HEK293T (cell line): ENCODE data around the gene CDK5RAP3.

Experiments used
- CTCF ChIA-PET: fragments of 350-600 bp; formaldehyde crosslinking; extraction: SDS; loops from one replicate; lab custom pipeline; 2021; ENCODE audit warnings: antibody characterized with exemption, inconsistent platforms; lab: Yijun Ruan, JAX
- POLR2A ChIA-PET: fragments of 350-600 bp; formaldehyde crosslinking; extraction: SDS; loops from one replicate; lab custom pipeline; 2020; ENCODE audit warnings: antibody characterized with exemption, inconsistent platforms; lab: Yijun Ruan, JAX
- DNase-seq: peaks from one replicate; pipeline ENCODE4 v3.0.0; 2012; ENCODE audit warnings: mixed read lengths; ENCODE audit errors: extremely low spot score
- ARNT ChIP-seq: fragments of 450-650 bp; IDR thresholded peaks from 2 replicates; pipeline ENCODE4 v1.6.1; 2017; ENCODE audit warnings: mild to moderate bottlenecking
- BHLHE40 ChIP-seq: fragments of 450-650 bp; IDR thresholded peaks from 2 replicates; pipeline ENCODE4 v1.6.1; 2016; ENCODE audit warnings: mild to moderate bottlenecking, moderate library complexity, borderline replicate concordance
- CTBP1 ChIP-seq: fragments of 450-650 bp; IDR thresholded peaks from 2 replicates; pipeline ENCODE4 v1.6.1; 2016; ENCODE audit warnings: borderline replicate concordance
- ELF4 ChIP-seq: fragments of 450-650 bp; IDR thresholded peaks from 2 replicates; pipeline ENCODE4 v1.6.1; 2017; ENCODE audit warnings: antibody characterized with exemption
- FOXA1 ChIP-seq: fragments of 450-650 bp; IDR thresholded peaks from 2 replicates; pipeline ENCODE4 v1.6.1; 2016; ENCODE audit warnings: mild to moderate bottlenecking
- FOXK2 ChIP-seq: fragments of 450-650 bp; IDR thresholded peaks from 2 replicates; pipeline ENCODE4 v1.6.1; 2016; ENCODE audit warnings: mild to moderate bottlenecking
- FOXM1 ChIP-seq: fragments of 450-650 bp; IDR thresholded peaks from 2 replicates; pipeline ENCODE4 v1.6.1; 2017; ENCODE audit warnings: mild to moderate bottlenecking, borderline replicate concordance
- HDGF ChIP-seq: fragments of 450-650 bp; IDR thresholded peaks from 2 replicates; pipeline ENCODE4 v1.6.1; 2017; ENCODE audit warnings: antibody characterized with exemption, borderline replicate concordance
- L3MBTL2 ChIP-seq: fragments of 450-650 bp; conservative IDR thresholded peaks from 2 replicates; pipeline ENCODE4 v1.6.1; 2016; ENCODE audit warnings: mild to moderate bottlenecking
- LEF1 ChIP-seq: fragments of 450-650 bp; IDR thresholded peaks from 2 replicates; pipeline ENCODE4 v1.6.1; 2017; ENCODE audit warnings: mild to moderate bottlenecking, borderline replicate concordance
- NFRKB ChIP-seq: fragments of 450-650 bp; IDR thresholded peaks from 2 replicates; pipeline ENCODE4 v1.6.1; 2016; ENCODE audit warnings: mild to moderate bottlenecking, moderate library complexity
- SP1 ChIP-seq: fragments of 450-650 bp; IDR thresholded peaks from 2 replicates; pipeline ENCODE4 v1.6.1; 2017
- SUZ12 ChIP-seq: fragments of 450-650 bp; IDR thresholded peaks from 2 replicates; pipeline ENCODE4 v1.6.1; 2016; ENCODE audit warnings: mild to moderate bottlenecking
- TARDBP ChIP-seq: fragments of 450-650 bp; IDR thresholded peaks from 2 replicates; pipeline ENCODE4 v1.6.1; 2016
- ZNF384 ChIP-seq: fragments of 450-650 bp; IDR thresholded peaks from 2 replicates; pipeline ENCODE4 v1.6.1; 2016
- TF ChIP-seq, protein P1 (sequence below): fragments of 450-650 bp; IDR thresholded peaks from 2 replicates; pipeline ENCODE4 v1.6.1; 2016

CDK5RAP3 gene

DNA sequence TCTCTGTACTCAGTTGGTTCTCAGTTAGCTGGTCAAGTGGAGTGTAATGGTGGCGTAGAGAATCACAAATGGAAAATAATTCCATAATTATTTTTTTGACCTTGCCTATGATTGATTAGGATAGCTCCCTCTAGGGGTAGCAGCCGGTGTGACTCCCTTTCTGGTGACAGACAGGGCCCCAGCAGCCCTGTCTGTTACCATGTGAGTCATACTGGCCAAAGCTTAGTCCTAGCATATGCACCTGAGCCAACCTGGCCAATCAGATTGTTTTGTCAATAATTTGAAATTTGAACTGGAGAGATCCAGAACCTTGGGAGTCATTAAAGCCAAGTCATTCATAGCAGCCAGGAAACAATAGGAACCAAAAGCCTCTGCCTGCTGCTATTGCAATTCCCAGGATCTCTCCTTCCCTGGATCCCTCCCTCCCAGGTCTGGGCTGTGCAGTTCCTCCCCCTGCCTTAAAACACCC, 23.9 kb upstream of the CDK5RAP3 start:
- peak; percentile 84 for DNase-seq
- TF ChIP-seq, protein P1, sequence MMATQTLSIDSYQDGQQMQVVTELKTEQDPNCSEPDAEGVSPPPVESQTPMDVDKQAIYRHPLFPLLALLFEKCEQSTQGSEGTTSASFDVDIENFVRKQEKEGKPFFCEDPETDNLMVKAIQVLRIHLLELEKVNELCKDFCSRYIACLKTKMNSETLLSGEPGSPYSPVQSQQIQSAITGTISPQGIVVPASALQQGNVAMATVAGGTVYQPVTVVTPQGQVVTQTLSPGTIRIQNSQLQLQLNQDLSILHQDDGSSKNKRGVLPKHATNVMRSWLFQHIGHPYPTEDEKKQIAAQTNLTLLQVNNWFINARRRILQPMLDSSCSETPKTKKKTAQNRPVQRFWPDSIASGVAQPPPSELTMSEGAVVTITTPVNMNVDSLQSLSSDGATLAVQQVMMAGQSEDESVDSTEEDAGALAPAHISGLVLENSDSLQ = peak; percentile 95
- TF ChIP-seq FOXM1 = no peak
- ChIA-PET CTCF (interaction anchor here (0.6 to 1.6 kb wide), 18 partner anchors 10 to 247 kb away, joined by 3 to 16 read pairs (median 4); partner anchors contain the start of genes CDK5RAP3, LRRC46, MRPL10 and OSBPL7), POLR2A (interaction anchor here (0.8 to 1.4 kb wide), 3 partner anchors 10 to 51 kb away, joined by 4 to 7 read pairs (median 4); partner anchors contain the start of genes CDK5RAP3 and SP2)

DNA sequence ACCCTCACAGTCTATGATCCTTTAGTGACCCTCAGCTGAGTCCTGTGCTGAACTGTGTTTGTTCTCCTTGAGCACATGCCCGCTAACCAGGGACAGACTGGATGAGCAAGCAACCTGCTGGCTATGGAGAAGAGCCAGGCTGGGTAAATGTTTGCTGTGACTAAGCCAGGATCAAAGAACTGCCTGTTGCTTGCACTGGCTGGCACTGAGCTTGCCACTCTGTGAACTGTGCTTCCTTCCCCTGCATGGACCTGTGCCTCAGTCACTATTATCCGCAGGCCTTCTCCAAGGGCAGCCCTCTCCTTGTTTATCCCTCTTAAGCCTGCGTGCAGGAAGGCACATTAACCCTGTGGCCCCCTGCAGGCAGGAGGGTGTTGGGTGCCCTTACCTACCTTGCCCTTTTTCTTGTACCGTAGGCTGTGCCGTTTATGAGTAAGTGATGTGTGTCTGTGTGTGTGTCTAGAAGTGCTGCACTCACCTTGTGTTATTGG, 22.2 kb upstream of the CDK5RAP3 start:
- DNase-seq = no peak
- ChIA-PET CTCF (interaction anchor here (0.6 to 3.6 kb wide), 7 partner anchors 9 to 285 kb away, joined by 3 to 25 read pairs (median 4); partner anchors contain the start of gene PRR15L), POLR2A (interaction anchor here (1.5 to 4.3 kb wide), 2 partner anchors 7 to 19 kb away, joined by 3 to 28 read pairs; partner anchors contain the start of gene PNPO)
- no peak for TF ChIP-seq ARNT
- TF ChIP-seq LEF1 = no peak
- no peak for TF ChIP-seq FOXM1
- TF ChIP-seq, protein P1 = no peak
- TF ChIP-seq FOXK2 = no peak
- no peak for TF ChIP-seq NFRKB
- no peak for TF ChIP-seq TARDBP
- TF ChIP-seq ZNF384 = no peak
- no peak for TF ChIP-seq HDGF

DNA sequence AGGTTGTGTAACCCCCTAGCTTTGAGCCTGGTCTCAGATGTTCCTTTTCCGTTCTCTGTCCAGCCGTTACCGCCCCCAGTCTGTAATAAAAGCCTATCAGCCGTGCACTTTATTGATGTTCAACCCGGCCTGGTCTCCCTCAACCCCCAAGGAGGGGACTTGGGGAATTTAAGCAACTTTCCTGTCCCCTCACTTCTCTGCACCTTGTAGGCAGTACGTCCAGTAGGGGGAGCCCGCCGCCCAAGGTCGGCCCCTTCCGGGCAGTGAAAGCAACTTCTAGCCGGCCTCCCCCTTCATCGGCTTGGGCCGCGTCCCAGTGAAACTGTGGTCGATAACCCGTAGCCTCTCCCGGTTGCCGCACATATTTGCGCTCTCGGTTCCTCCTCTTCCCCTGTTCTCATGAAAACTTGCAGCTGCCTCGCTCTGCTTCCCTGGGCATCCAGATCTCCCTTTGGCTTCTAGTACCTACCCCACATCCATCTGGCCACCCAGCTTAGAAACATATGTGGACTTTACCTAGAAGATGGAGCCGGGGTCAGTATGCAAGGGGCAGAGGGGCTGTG, 21.6 kb upstream of the CDK5RAP3 start:
- TF ChIP-seq TARDBP = no peak
- no peak for TF ChIP-seq FOXM1
- TF ChIP-seq SUZ12 = no peak
- TF ChIP-seq NFRKB = no peak
- TF ChIP-seq, protein P1 = no peak
- TF ChIP-seq FOXK2 = no peak
- no peak for TF ChIP-seq ELF4
- TF ChIP-seq ZNF384 = no peak
- TF ChIP-seq SP1 = no peak
- no peak for TF ChIP-seq L3MBTL2
- TF ChIP-seq ARNT = no peak
- ChIA-PET POLR2A (interaction anchor here (1.5 to 4.3 kb wide), 2 partner anchors 8 to 18 kb away, joined by 3 to 28 read pairs; partner anchors contain the start of gene PNPO), CTCF (interaction anchor here (0.6 to 3.6 kb wide), 12 partner anchors 8 to 285 kb away, joined by 3 to 25 read pairs (median 4); partner anchors contain the start of gene PRR15L)
- peak; percentile 81 for DNase-seq

DNA sequence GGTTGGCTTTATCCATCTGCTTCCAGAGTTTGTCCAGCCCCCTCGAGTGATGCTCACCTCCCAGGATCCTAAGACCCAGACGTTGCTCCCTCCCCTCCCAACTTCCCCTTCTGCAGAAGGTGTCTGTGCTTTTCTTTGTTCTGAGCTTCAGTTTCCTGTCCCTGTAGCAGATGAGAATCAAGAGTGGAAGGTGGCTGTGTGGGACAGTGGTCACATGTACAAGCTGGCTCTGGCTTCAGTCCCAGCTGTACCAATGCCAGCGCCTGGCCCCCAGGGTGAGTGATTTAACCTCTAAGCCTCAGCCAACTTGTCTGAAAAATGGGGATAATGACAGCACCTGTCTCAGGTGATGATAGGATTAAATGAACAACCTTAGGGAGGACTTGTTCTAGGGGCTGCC, 21.0 kb upstream of the CDK5RAP3 start:
- no peak for DNase-seq
- POLR2A ChIA-PET = interaction anchor here (0.7 to 4.3 kb wide), 5 partner anchors 8 to 54 kb away, joined by 3 to 28 read pairs (median 3); partner anchors contain the start of genes CDK5RAP3, PNPO and SP2
- CTCF ChIA-PET = interaction anchor here (0.6 to 3.6 kb wide), 13 partner anchors 8 to 71 kb away, joined by 3 to 25 read pairs (median 3); partner anchors contain the start of genes CDK5RAP3, PNPO and PRR15L
- TF ChIP-seq ARNT = no peak
- no peak for TF ChIP-seq NFRKB
- TF ChIP-seq L3MBTL2 = no peak
- TF ChIP-seq FOXK2 = no peak
- no peak for TF ChIP-seq BHLHE40
- TF ChIP-seq SP1 = no peak
- TF ChIP-seq HDGF = no peak

DNA sequence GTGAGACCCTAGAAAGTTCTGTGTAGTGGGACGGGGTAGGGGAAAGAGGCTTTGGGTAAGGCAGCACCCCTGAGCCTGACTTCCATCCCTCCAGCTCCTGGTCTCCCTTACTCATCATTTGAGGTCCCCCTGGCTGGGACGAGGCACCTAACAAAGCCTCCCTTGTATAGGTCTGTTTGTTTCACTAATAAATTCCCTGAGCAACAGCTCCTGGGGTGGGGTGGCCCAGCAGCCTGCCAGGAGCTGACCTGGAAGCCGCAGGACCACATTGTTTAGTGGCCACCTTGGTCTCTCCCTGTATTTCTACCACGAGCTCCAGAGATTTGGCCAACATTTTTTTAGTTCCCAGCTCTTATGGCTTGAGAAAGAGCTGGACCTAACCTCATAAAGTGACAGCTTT, 20.5 kb upstream of the CDK5RAP3 start:
- TF ChIP-seq L3MBTL2 (no peak), ARNT (no peak), FOXK2 (no peak), FOXM1 (no peak), SP1 (no peak)
- CTCF ChIA-PET = interaction anchor here (0.6 to 3.6 kb wide), 9 partner anchors 9 to 71 kb away, joined by 3 to 25 read pairs (median 3); partner anchors contain the start of genes CDK5RAP3 and PNPO
- DNase-seq = no peak
- POLR2A ChIA-PET = interaction anchor here (0.7 to 4.3 kb wide), 5 partner anchors 9 to 55 kb away, joined by 3 to 28 read pairs (median 3); partner anchors contain the start of genes CDK5RAP3, PNPO and SP2

DNA sequence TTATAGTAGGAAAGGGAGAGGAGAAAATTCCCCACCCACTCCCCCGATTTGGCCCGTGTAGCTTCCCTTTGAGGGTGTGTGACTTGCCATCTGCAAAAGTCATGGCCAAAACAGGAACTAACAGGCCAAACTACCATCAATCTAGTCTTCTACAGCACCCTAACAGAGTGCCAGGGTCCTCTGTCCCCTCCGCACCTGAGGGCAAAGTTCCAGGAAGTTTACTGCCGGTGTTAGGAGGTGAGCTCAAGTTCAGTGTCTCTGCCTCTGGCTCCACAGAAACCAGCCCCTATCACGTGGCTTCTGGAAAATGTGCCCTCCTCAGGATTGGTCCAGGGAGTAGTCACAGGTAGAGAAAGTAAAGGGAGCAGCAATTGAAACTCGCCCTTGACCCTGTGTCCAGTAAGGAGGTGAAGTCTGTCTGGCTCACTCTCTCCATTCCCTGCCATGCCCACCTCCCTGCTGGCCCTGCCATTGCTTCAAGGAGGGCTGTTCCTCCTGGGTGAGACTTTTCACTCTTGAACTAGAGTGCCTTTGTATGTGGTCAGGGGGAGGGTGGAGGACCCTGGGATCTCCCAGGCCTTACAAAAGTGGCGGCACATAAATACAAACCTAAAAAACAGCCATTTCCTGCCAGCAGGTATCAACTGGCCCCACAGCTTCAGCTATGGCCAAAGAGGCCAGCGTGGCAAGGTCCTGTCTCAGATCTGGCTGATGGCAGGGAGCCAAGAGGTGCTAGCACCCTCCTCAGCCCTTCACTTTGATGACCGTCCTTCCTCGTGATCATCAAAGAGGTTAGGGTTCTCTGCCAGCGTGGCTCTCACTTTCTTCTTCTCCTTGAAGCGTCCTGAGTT, 18.5 kb upstream of the CDK5RAP3 start:
- CTCF ChIA-PET = no interaction called here
- DNase-seq = no peak
- TF ChIP-seq L3MBTL2 (no peak), FOXM1 (no peak), FOXA1 (no peak), SUZ12 (no peak), FOXK2 (no peak), CTBP1 (no peak), SP1 (no peak)
- TF ChIP-seq, protein P1 = no peak
- POLR2A ChIA-PET = interaction anchor here (0.9 to 4.3 kb wide), 2 partner anchors 11 to 18 kb away, joined by 4 to 28 read pairs; partner anchors contain the start of gene PNPO
